Hepatocyte (in vitro differentiated cells): ENCODE measurements around the gene BEND6. TPM values are rescaled to one million over a fixed set of nuclear protein-coding genes. Genes with fewer than 3 reads are reported as not detected.
A peak's percentile ranks its signal among the peaks of the same experiment; 100 is the strongest.

Source experiments
- DNase-seq: peaks from one replicate; pipeline ENCODE4 v3.0.0-alpha.2; 2016; ENCODE audit warnings: low spot score
- H2AFZ ChIP-seq: fragments of 200-600 bp; sonication (generic); 2 replicates; pipeline ENCODE4 v1.6.0; 2016; ENCODE audit warnings: antibody characterized with exemption, mild to moderate bottlenecking
- H3K27ac ChIP-seq: fragments of 200-600 bp; sonication (generic); 2 replicates; pipeline ENCODE4 v1.5.1; 2016; ENCODE audit warnings: mild to moderate bottlenecking
- H3K27me3 ChIP-seq: fragments of 200-600 bp; sonication (generic); 2 replicates; pipeline ENCODE4 v1.6.1; 2016
- H3K36me3 ChIP-seq: fragments of 200-600 bp; sonication (generic); replicated peaks from 2 replicates; pipeline ENCODE4 v1.5.1; 2016; ENCODE audit warnings: low read depth; ENCODE audit not compliant: insufficient read depth
- H3K4me1 ChIP-seq: fragments of 200-600 bp; sonication (generic); 2 replicates; pipeline ENCODE4 v1.5.1; 2016; ENCODE audit warnings: mild to moderate bottlenecking, moderate library complexity; ENCODE audit not compliant: insufficient read depth
- H3K4me2 ChIP-seq: fragments of 200-600 bp; sonication (generic); 2 replicates; pipeline ENCODE4 v1.6.0; 2016
- H3K4me3 ChIP-seq: fragments of 200-600 bp; sonication (generic); 2 replicates; pipeline ENCODE4 v1.5.1; 2016; ENCODE audit warnings: mild to moderate bottlenecking
- H3K79me2 ChIP-seq: fragments of 200-600 bp; sonication (generic); 2 replicates; pipeline ENCODE4 v1.6.0; 2017; ENCODE audit warnings: mild to moderate bottlenecking
- H3K9me2 ChIP-seq: fragments of 200-600 bp; sonication (generic); replicated peaks from 2 replicates; pipeline ENCODE4 v1.6.0; 2017; ENCODE audit warnings: mild to moderate bottlenecking; ENCODE audit not compliant: insufficient read depth
- H3K9me3 ChIP-seq: fragments of 200-600 bp; sonication (generic); 2 replicates; pipeline ENCODE4 v1.5.1; 2016; ENCODE audit warnings: low read depth, mild to moderate bottlenecking
- H4K20me1 ChIP-seq: fragments of 200-600 bp; sonication (generic); 2 replicates; pipeline ENCODE4 v1.6.0; 2016; ENCODE audit warnings: mild to moderate bottlenecking; ENCODE audit not compliant: insufficient read depth, poor library complexity, severe bottlenecking
- EZH2 ChIP-seq: fragments of 200-600 bp; sonication (generic); IDR thresholded peaks from 2 replicates; pipeline ENCODE4 v1.6.1; 2016; ENCODE audit warnings: antibody characterized with exemption, mild to moderate bottlenecking, borderline replicate concordance
- EZH2phosphoT487 ChIP-seq: fragments of 200-600 bp; sonication (generic); IDR thresholded peaks from one replicate; pipeline ENCODE4 v1.6.1; 2018; ENCODE audit warnings: antibody characterized with exemption, mild to moderate bottlenecking, low read depth, moderate library complexity; ENCODE audit not compliant: unreplicated experiment, severe bottlenecking
- WGBS: methylation state at CpG from one replicate; pipeline ENCODE4 v1.1.6; 2016; ENCODE audit warnings: low lambda C conversion rate; ENCODE audit errors: missing lambda C conversion rate; 5-methylcytosine and 5-hydroxymethylcytosine counted together
- polyA plus RNA-seq: library from polyadenylated mRNA; unstranded; fragments of >200 nt; fragmentation: Nextera tagmentation; extraction: Ambion mirVana; gene quantifications from 2 replicates; pipeline ENCODE4 v1.2.1, GENCODE V29; 2016
- total RNA-seq: library from RNA; depleted of rRNA; stranded (reverse); fragments of >200 nt; gene quantifications from 2 replicates; pipeline ENCODE4 v1.2.3, GENCODE V29; 2014
- TF ChIP-seq, protein P1 (sequence below): fragments of 200-600 bp; sonication (generic); IDR thresholded peaks from 2 replicates; pipeline ENCODE4 v1.5.1; 2016; ENCODE audit warnings: antibody characterized with exemption, mild to moderate bottlenecking; ENCODE audit not compliant: poor library complexity

The BEND6 gene
- total and polyA plus RNA-seq, 2 experiments from 2014 or later = 1.2 to 2.0 TPM

DNA sequence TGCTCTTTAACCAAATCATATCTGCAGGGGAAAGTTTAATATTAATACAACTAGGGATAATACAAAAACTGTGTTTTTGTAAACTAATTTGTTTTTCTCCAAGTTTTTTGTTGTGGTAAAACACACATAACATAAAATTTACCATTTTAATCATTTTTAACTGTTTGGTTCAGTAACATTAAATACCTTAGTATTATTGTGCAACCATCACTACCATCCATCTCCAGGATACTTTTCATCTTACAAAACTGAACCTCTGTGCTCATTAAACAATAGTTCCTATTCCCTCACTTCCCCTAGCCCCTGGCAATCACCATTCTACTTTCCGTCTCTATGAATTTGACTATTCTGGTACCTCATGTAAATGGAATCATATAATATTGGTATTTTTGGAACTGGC lies 15.9 kb downstream of the BEND6 start:
- Histone ChIP-seq H3K9me3 (no peaks in the 10 kb centered on the region), H3K36me3 (no peaks in the 10 kb centered on the region), H3K9me2 (no peaks in the 10 kb centered on the region), H3K79me2 (no peaks in the 10 kb centered on the region), H3K4me1 (no peaks in the 10 kb centered on the region), H3K27me3 (no peaks in the 10 kb centered on the region), H3K4me3 (no peak overlapping the region), H2AFZ (no peak overlapping the region), H3K4me2 (no peak overlapping the region), H4K20me1 (no peaks in the 10 kb centered on the region), H3K27ac (no peak overlapping the region)
- DNase-seq = no peak
- TF ChIP-seq, protein P1, sequence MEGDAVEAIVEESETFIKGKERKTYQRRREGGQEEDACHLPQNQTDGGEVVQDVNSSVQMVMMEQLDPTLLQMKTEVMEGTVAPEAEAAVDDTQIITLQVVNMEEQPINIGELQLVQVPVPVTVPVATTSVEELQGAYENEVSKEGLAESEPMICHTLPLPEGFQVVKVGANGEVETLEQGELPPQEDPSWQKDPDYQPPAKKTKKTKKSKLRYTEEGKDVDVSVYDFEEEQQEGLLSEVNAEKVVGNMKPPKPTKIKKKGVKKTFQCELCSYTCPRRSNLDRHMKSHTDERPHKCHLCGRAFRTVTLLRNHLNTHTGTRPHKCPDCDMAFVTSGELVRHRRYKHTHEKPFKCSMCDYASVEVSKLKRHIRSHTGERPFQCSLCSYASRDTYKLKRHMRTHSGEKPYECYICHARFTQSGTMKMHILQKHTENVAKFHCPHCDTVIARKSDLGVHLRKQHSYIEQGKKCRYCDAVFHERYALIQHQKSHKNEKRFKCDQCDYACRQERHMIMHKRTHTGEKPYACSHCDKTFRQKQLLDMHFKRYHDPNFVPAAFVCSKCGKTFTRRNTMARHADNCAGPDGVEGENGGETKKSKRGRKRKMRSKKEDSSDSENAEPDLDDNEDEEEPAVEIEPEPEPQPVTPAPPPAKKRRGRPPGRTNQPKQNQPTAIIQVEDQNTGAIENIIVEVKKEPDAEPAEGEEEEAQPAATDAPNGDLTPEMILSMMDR = no peak
- no peak for TF ChIP-seq EZH2
- no peak for TF ChIP-seq EZH2phosphoT487
- WGBS = 91% methylated on average over 1 of the region's 1 CpG

DNA sequence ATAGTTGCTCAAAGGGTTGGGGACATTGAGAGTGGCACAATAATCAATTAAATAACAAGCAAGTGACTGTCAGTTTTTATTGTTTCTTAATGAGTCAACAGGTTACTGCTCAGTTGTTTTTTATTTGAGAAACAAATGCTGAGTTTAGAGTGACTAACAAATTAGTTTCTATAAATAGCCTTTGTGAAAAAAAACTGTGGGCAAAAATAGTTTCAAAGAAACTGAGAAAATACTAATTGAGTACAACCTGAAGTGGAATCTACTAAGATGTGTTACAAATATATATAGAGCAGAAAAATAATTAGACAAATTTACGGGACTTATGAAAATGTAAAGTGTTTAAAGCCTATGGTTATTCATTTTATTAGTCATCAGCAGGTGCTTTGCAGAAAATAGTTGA lies 22.3 kb downstream of the BEND6 start:
- Histone ChIP-seq H3K27ac (no peak overlapping the region), H3K4me1 (no peaks in the 10 kb centered on the region), H3K4me3 (no peak overlapping the region), H3K4me2 (no peak overlapping the region), H3K9me2 (no peaks in the 10 kb centered on the region), H3K36me3 (no peaks in the 10 kb centered on the region), H3K79me2 (no peaks in the 10 kb centered on the region), H3K27me3 (no peaks in the 10 kb centered on the region), H2AFZ (no peak overlapping the region), H4K20me1 (no peaks in the 10 kb centered on the region), H3K9me3 (no peaks in the 10 kb centered on the region)
- no peak for DNase-seq
- no peak for TF ChIP-seq EZH2
- no peak for TF ChIP-seq EZH2phosphoT487
- TF ChIP-seq, protein P1 = no peak
- WGBS = 89% methylated on average over 1 of the region's 1 CpG

DNA sequence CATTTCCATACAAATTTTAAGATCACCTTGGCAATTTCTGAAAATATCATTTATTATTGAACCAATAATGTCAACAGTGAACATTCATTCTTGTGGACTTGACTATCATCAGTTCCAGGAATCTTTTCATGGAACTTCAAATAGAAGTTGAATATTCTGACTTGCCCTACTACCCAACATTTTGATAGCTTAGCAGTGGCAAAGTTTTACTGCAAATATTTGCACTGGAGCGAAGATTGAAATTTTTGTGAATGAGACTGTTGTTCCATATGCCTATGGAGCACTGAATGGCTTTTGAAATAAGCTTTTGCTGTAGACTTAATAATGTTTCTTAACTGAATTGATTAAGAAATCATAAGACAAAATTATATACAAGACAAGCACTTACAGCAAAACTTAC lies 23.6 kb downstream of the BEND6 start:
- no peak for DNase-seq
- TF ChIP-seq, protein P1 = no peak
- TF ChIP-seq EZH2 (no peak), EZH2phosphoT487 (no peak)
- Histone ChIP-seq H4K20me1 (no peaks in the 10 kb centered on the region), H3K4me3 (no peak overlapping the region), H3K4me1 (no peaks in the 10 kb centered on the region), H3K4me2 (no peak overlapping the region), H3K79me2 (no peaks in the 10 kb centered on the region), H3K27ac (no peak overlapping the region), H3K27me3 (no peaks in the 10 kb centered on the region), H3K9me2 (no peaks in the 10 kb centered on the region), H3K36me3 (no peaks in the 10 kb centered on the region), H2AFZ (no peak overlapping the region), H3K9me3 (no peaks in the 10 kb centered on the region)
- WGBS = 98% methylated on average over 1 of the region's 1 CpG

DNA sequence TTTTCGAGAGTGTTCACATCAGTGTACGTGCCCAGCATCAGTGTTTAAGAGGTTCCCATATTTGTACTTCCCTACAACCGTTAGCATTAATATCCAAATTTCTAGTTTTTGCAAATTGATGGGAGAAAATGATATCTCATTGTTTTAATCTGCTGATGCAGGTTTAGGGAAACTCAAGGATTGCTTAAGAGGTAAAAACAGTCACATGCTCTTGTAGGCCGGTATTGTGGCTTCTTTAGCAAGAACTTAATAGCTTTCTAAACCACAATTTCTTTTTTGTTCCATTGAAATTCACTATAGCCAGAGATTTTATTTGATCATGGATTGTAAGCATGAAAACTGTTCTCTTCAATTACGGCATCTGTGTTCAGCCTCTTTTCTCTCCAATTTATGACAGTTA lies 29.5 kb downstream of the BEND6 start:
- Histone ChIP-seq H4K20me1 (no peaks in the 10 kb centered on the region), H2AFZ (peak overlapping the region; percentile 17), H3K4me2 (no peak overlapping the region), H3K9me2 (no peaks in the 10 kb centered on the region), H3K27me3 (no peaks in the 10 kb centered on the region), H3K4me1 (no peaks in the 10 kb centered on the region), H3K27ac (no peak overlapping the region), H3K79me2 (no peaks in the 10 kb centered on the region), H3K9me3 (no peaks in the 10 kb centered on the region), H3K36me3 (no peaks in the 10 kb centered on the region), H3K4me3 (no peak overlapping the region)
- 69% methylated on average over 5 of the region's 5 CpGs for WGBS
- no peak for TF ChIP-seq EZH2
- TF ChIP-seq EZH2phosphoT487 = no peak
- TF ChIP-seq, protein P1 = no peak
- DNase-seq = no peak
